ENCODE measurements around the gene ELMO1. TPM values are rescaled to one million over a fixed set of nuclear protein-coding genes. Genes with fewer than 3 reads are reported as not detected.

ELMO1 gene
- total and polyA plus RNA-seq, 4 donors, result 6.7 to 51.5 (median 14.8) TPM

GRCh38 chr7:37211097-37211880, 237.4 kb downstream of the ELMO1 start:
- H3K9me3 ChIP-seq (ENCODE audit: control insufficient read depth in 4 of 4, low read length in 3 of 4), result no peaks in the 10 kb centered on the region
- no peak overlapping the region for H3K4me3 ChIP-seq (ENCODE audit: low read depth in 1 of 3, low read length in 3 of 3)
- peaks cover 3 to 17% (median 14%) of the 10 kb centered on the region in 4 donors for H3K4me1 ChIP-seq (ENCODE audit: control insufficient read depth in 4 of 4, insufficient read depth in 4 of 4, low read length in 3 of 4)
- H3K36me3 ChIP-seq (ENCODE audit: control insufficient read depth in 4 of 4, insufficient read depth in 3 of 4, low read depth in 1 of 4, low read length in 3 of 4), result peaks cover 0 to 17% (median 10%) of the 10 kb centered on the region in 4 donors
- no peak overlapping the region for H3K9ac ChIP-seq (ENCODE audit: low read depth in 1 of 2, low read length in 2 of 2)
- TF ChIP-seq RXRA (IDR thresholded peaks at IDR 0.05) (peak in 1 of 2 donors; percentile 28), CTCF (IDR thresholded peaks at IDR 0.05; ENCODE audit: low read depth, low read length, missing input control) (no peak)
- no peaks in the 10 kb centered on the region for H3K27me3 ChIP-seq (ENCODE audit: control insufficient read depth in 4 of 4, insufficient read depth in 4 of 4, low read length in 3 of 4)
- DNase-seq (ENCODE audit: low spot score), result no peak
- WGBS, result 83% methylated on average over 16 of the region's 16 CpGs
- no peak overlapping the region for H3K27ac ChIP-seq (ENCODE audit: low read depth in 1 of 2, low read length in 2 of 2)

- Histone ChIP-seq H3K27ac (ENCODE audit: low read depth in 1 of 2, low read length in 2 of 2) (peak overlapping the region in 1 of 2 donors; percentile 4), H3K9ac (ENCODE audit: low read depth in 1 of 2, low read length in 2 of 2) (no peak overlapping the region), H3K4me1 (ENCODE audit: control insufficient read depth in 4 of 4, insufficient read depth in 4 of 4, low read length in 3 of 4) (peaks cover 3 to 24% (median 19%) of the 10 kb centered on the region in 4 donors), H3K9me3 (ENCODE audit: control insufficient read depth in 4 of 4, low read length in 3 of 4) (no peaks in the 10 kb centered on the region), H3K4me3 (ENCODE audit: low read depth in 1 of 3, low read length in 3 of 3) (no peak overlapping the region), H3K36me3 (ENCODE audit: control insufficient read depth in 4 of 4, insufficient read depth in 3 of 4, low read depth in 1 of 4, low read length in 3 of 4) (peaks cover 0 to 21% (median 11%) of the 10 kb centered on the region in 4 donors), H3K27me3 (ENCODE audit: control insufficient read depth in 4 of 4, insufficient read depth in 4 of 4, low read length in 3 of 4) (no peaks in the 10 kb centered on the region)
- 87% methylated on average over 3 of the region's 3 CpGs for WGBS
- no peak for DNase-seq (ENCODE audit: low spot score)
- TF ChIP-seq RAD21 (IDR thresholded peaks at IDR 0.05), result no peak
- no peak for TF ChIP-seq YY1 (IDR thresholded peaks at IDR 0.05)
- no peak for TF ChIP-seq HNF4A (conservative IDR thresholded peaks at IDR 0.05)
- TF ChIP-seq TAF1 (conservative IDR thresholded peaks at IDR 0.05), result no peak
- no peak for TF ChIP-seq EGR1 (IDR thresholded peaks at IDR 0.05; ENCODE audit: low read depth in 2 of 2)
- TF ChIP-seq CTCF (IDR thresholded peaks at IDR 0.05; ENCODE audit: low read depth, low read length, missing input control), result no peak
- no peak for TF ChIP-seq HNF4G (IDR thresholded peaks at IDR 0.05)
- no peak for TF ChIP-seq SP1 (IDR thresholded peaks at IDR 0.05)
- TF ChIP-seq ATF3 (IDR thresholded peaks at IDR 0.05), result no peak
- TF ChIP-seq JUND (IDR thresholded peaks at IDR 0.05), result no peak
- TF ChIP-seq ZBTB33 (IDR thresholded peaks at IDR 0.05), result no peak
- no peak for TF ChIP-seq NR2F2 (IDR thresholded peaks at IDR 0.05)
- no peak for TF ChIP-seq FOXA1 (IDR thresholded peaks at IDR 0.05)
- TF ChIP-seq MAX (IDR thresholded peaks at IDR 0.05), result no peak
- no peak for TF ChIP-seq GABPA (IDR thresholded peaks at IDR 0.05 in 1 of 2, conservative IDR thresholded peaks at IDR 0.05 in 1 of 2)
- TF ChIP-seq REST (IDR thresholded peaks at IDR 0.05), result no peak
- TF ChIP-seq RXRA (IDR thresholded peaks at IDR 0.05), result no peak
- no peak for TF ChIP-seq FOXA2 (IDR thresholded peaks at IDR 0.05)
Measured at GRCh38 chr7:37209195-37209594, 239.5 kb downstream of the ELMO1 start.

All from liver (tissue), 9 donors.